ENCODE data around the gene DNAAF3. TPM values are rescaled to one million over a fixed set of nuclear protein-coding genes. Genes with fewer than 3 reads are reported as not detected.

Gene DNAAF3
- total RNA-seq, 1 donor = 0.72 TPM

GRCh38 chr19:55137915-55138314 lies 28.5 kb downstream of the DNAAF3 start:
- Histone ChIP-seq H3K4me3 (ENCODE audit: insufficient read depth, low read length) (no peak overlapping the region), H3K27ac (ENCODE audit: low read depth, low read length) (no peak overlapping the region), H3K27me3 (ENCODE audit: insufficient read depth, low read length) (peaks cover 18% of the 10 kb centered on the region), H2AFZ (ENCODE audit: low read length) (no peak overlapping the region), H3K36me3 (ENCODE audit: insufficient read depth, low read length) (no peaks in the 10 kb centered on the region), H3K79me2 (ENCODE audit: insufficient read depth, low read length) (no peaks in the 10 kb centered on the region), H3K4me1 (ENCODE audit: insufficient read depth, low read length) (no peaks in the 10 kb centered on the region), H4K20me1 (ENCODE audit: insufficient read depth, low read length) (no peaks in the 10 kb centered on the region), H3K4me2 (ENCODE audit: insufficient read depth, low read length) (no peak overlapping the region), H3K9me3 (ENCODE audit: low read depth, low read length) (no peaks in the 10 kb centered on the region)
- DNase-seq (ENCODE audit: insufficient read length, low spot score, missing footprints) = peak; percentile 21
- TF ChIP-seq CTCF (IDR thresholded peaks at IDR 0.05; ENCODE audit: extremely low read depth, low read depth, low read length) = no peak

- peak; percentile 42 for DNase-seq (ENCODE audit: insufficient read length, low spot score, missing footprints)
- Histone ChIP-seq H3K9me3 (ENCODE audit: low read depth, low read length) (no peaks in the 10 kb centered on the region), H3K36me3 (ENCODE audit: insufficient read depth, low read length) (no peaks in the 10 kb centered on the region), H3K79me2 (ENCODE audit: insufficient read depth, low read length) (no peaks in the 10 kb centered on the region), H2AFZ (ENCODE audit: low read length) (no peak overlapping the region), H3K4me3 (ENCODE audit: insufficient read depth, low read length) (no peak overlapping the region), H4K20me1 (ENCODE audit: insufficient read depth, low read length) (no peaks in the 10 kb centered on the region), H3K27me3 (ENCODE audit: insufficient read depth, low read length) (peaks cover 16% of the 10 kb centered on the region), H3K4me1 (ENCODE audit: insufficient read depth, low read length) (no peaks in the 10 kb centered on the region), H3K27ac (ENCODE audit: low read depth, low read length) (no peak overlapping the region), H3K4me2 (ENCODE audit: insufficient read depth, low read length) (no peak overlapping the region)
- TF ChIP-seq CTCF (IDR thresholded peaks at IDR 0.05; ENCODE audit: extremely low read depth, low read depth, low read length) = no peak
Measured at GRCh38 chr19:55136399-55137102, 29.9 kb downstream of the DNAAF3 start.

- Histone ChIP-seq H3K27me3 (ENCODE audit: insufficient read depth, low read length) (peaks cover 21% of the 10 kb centered on the region), H3K27ac (ENCODE audit: low read depth, low read length) (no peak overlapping the region), H3K79me2 (ENCODE audit: insufficient read depth, low read length) (no peaks in the 10 kb centered on the region), H2AFZ (ENCODE audit: low read length) (no peak overlapping the region), H3K9me3 (ENCODE audit: low read depth, low read length) (no peaks in the 10 kb centered on the region), H3K4me3 (ENCODE audit: insufficient read depth, low read length) (no peak overlapping the region), H3K36me3 (ENCODE audit: insufficient read depth, low read length) (no peaks in the 10 kb centered on the region), H3K4me1 (ENCODE audit: insufficient read depth, low read length) (no peaks in the 10 kb centered on the region), H4K20me1 (ENCODE audit: insufficient read depth, low read length) (no peaks in the 10 kb centered on the region), H3K4me2 (ENCODE audit: insufficient read depth, low read length) (no peak overlapping the region)
- TF ChIP-seq CTCF (IDR thresholded peaks at IDR 0.05; ENCODE audit: extremely low read depth, low read depth, low read length) = no peak
- DNase-seq (ENCODE audit: insufficient read length, low spot score, missing footprints) = peak; percentile 38
Measured at GRCh38 chr19:55134736-55135135, 31.7 kb downstream of the DNAAF3 start.

- Histone ChIP-seq H3K9me3 (ENCODE audit: low read depth, low read length) (no peaks in the 10 kb centered on the region), H3K4me2 (ENCODE audit: insufficient read depth, low read length) (no peak overlapping the region), H3K4me1 (ENCODE audit: insufficient read depth, low read length) (no peaks in the 10 kb centered on the region), H3K27me3 (ENCODE audit: insufficient read depth, low read length) (peaks cover 27% of the 10 kb centered on the region), H3K79me2 (ENCODE audit: insufficient read depth, low read length) (no peaks in the 10 kb centered on the region), H4K20me1 (ENCODE audit: insufficient read depth, low read length) (no peaks in the 10 kb centered on the region), H3K4me3 (ENCODE audit: insufficient read depth, low read length) (no peak overlapping the region), H2AFZ (ENCODE audit: low read length) (no peak overlapping the region), H3K36me3 (ENCODE audit: insufficient read depth, low read length) (no peaks in the 10 kb centered on the region), H3K27ac (ENCODE audit: low read depth, low read length) (no peak overlapping the region)
- DNase-seq (ENCODE audit: insufficient read length, low spot score, missing footprints) = peak; percentile 59
- TF ChIP-seq CTCF (IDR thresholded peaks at IDR 0.05; ENCODE audit: extremely low read depth, low read depth, low read length) = no peak
Measured at GRCh38 chr19:55133639-55134444, 32.6 kb downstream of the DNAAF3 start.
